GM23248 (cell line): ENCODE results near the gene C3orf70. TPM values are rescaled to one million over a fixed set of nuclear protein-coding genes. Genes with fewer than 3 reads are reported as not detected.

Experiments
- DNase-seq: peaks from one replicate; pipeline ENCODE4 v3.0.0-alpha.2; 2015
- H2AFZ ChIP-seq: fragments of 200-600 bp; sonication (generic); 2 replicates; pipeline ENCODE4 v1.6.1; 2016; ENCODE audit warnings: antibody characterized with exemption
- H3F3A ChIP-seq: fragments of 200-600 bp; sonication (generic); 2 replicates; pipeline ENCODE4 v1.6.1; 2016; ENCODE audit warnings: mild to moderate bottlenecking, antibody characterized with exemption, mixed run types; ENCODE audit not compliant: insufficient read depth
- H3K27ac ChIP-seq: fragments of 200-600 bp; sonication (generic); 2 replicates; pipeline ENCODE4 v1.5.1; 2016; ENCODE audit warnings: mild to moderate bottlenecking
- H3K27me3 ChIP-seq: fragments of 200-600 bp; sonication (generic); replicated peaks from 2 replicates; pipeline ENCODE4 v1.6.1; 2016; ENCODE audit warnings: mild to moderate bottlenecking; ENCODE audit not compliant: insufficient read depth
- H3K36me3 ChIP-seq: fragments of 200-600 bp; sonication (generic); 2 replicates; pipeline ENCODE4 v1.6.1; 2016; ENCODE audit warnings: low read depth, mild to moderate bottlenecking
- H3K4me1 ChIP-seq: fragments of 200-600 bp; sonication (generic); 2 replicates; pipeline ENCODE4 v1.6.1; 2016; ENCODE audit warnings: mild to moderate bottlenecking; ENCODE audit not compliant: insufficient read depth
- H3K4me2 ChIP-seq: fragments of 200-600 bp; sonication (generic); one replicate; pipeline ENCODE4 v1.6.1; 2016; ENCODE audit warnings: mild to moderate bottlenecking; ENCODE audit not compliant: unreplicated experiment
- H3K4me3 ChIP-seq: fragments of 200-600 bp; sonication (generic); 2 replicates; pipeline ENCODE4 v1.5.1; 2016; ENCODE audit warnings: mild to moderate bottlenecking
- H3K79me2 ChIP-seq: fragments of 200-600 bp; sonication (generic); 2 replicates; pipeline ENCODE4 v1.6.1; 2016; ENCODE audit warnings: mild to moderate bottlenecking; ENCODE audit not compliant: insufficient read depth
- H3K9ac ChIP-seq: fragments of 200-600 bp; sonication (generic); 2 replicates; pipeline ENCODE4 v1.6.1; 2016; ENCODE audit warnings: mild to moderate bottlenecking
- H3K9me2 ChIP-seq: fragments of 200-600 bp; sonication (generic); 2 replicates; pipeline ENCODE4 v1.6.1; 2016; ENCODE audit warnings: mixed run types, mild to moderate bottlenecking, moderate library complexity; ENCODE audit not compliant: insufficient read depth
- H3K9me3 ChIP-seq: fragments of 200-600 bp; sonication (generic); one replicate; pipeline ENCODE4 v1.6.1; 2017; ENCODE audit warnings: low read depth
- H4K20me1 ChIP-seq: fragments of 200-600 bp; sonication (generic); 2 replicates; pipeline ENCODE4 v1.6.0; 2016; ENCODE audit not compliant: insufficient read depth
- EZH2 ChIP-seq: fragments of 200-600 bp; sonication (generic); IDR thresholded peaks from 2 replicates; pipeline ENCODE4 v1.6.1; 2018; ENCODE audit warnings: antibody characterized with exemption, mild to moderate bottlenecking; ENCODE audit not compliant: insufficient read depth, poor library complexity, severe bottlenecking
- EZH2phosphoT487 ChIP-seq: fragments of 200-600 bp; sonication (generic); IDR thresholded peaks from 2 replicates; pipeline ENCODE4 v1.6.1; 2018; ENCODE audit warnings: antibody characterized with exemption, moderate library complexity, mild to moderate bottlenecking, low read depth; ENCODE audit not compliant: insufficient read depth
- WGBS, 2 experiments: methylation state at CpG; one replicate each; pipeline ENCODE4 v1.1.6; 2015 to 2017; ENCODE audit warnings: low lambda C conversion rate in 2 of 2, low coverage in 1 of 2; ENCODE audit errors: missing lambda C conversion rate in 2 of 2; 5-methylcytosine and 5-hydroxymethylcytosine counted together
- in situ Hi-C: fragments of 300-500 bp; cut with MboI; formaldehyde crosslinking; loops from 2 replicates; pipeline ENCODE4 v1.15.0; 2020
- polyA plus RNA-seq: library from polyadenylated mRNA; unstranded; fragments of >200 nt; fragmentation: Nextera tagmentation; extraction: Ambion mirVana; gene quantifications from 2 replicates; pipeline ENCODE4 v1.2.1, GENCODE V29; 2016
- total RNA-seq: library from RNA; depleted of rRNA; stranded (reverse); fragments of >200 nt; shearing (Covaris generic); gene quantifications from 2 replicates; pipeline ENCODE4 v1.2.3, GENCODE V29; 2014

C3orf70 gene
- total and polyA plus RNA-seq, 2 experiments from 2014 or later, result not detected

- in situ Hi-C loops, result no loop called here
- Histone ChIP-seq H3K27me3 (peaks cover 15% of the 10 kb centered on the region; the same call in 1 of the 2 replicates), H3K9ac (no peak overlapping the region), H3F3A (no peaks in the 10 kb centered on the region), H3K36me3 (no peaks in the 10 kb centered on the region), H3K9me3 (no peaks in the 10 kb centered on the region), H3K9me2 (no peaks in the 10 kb centered on the region), H3K4me1 (no peaks in the 10 kb centered on the region), H4K20me1 (no peaks in the 10 kb centered on the region), H3K4me2 (no peak overlapping the region), H3K4me3 (no peak overlapping the region), H3K27ac (no peak overlapping the region), H3K79me2 (no peaks in the 10 kb centered on the region), H2AFZ (no peak overlapping the region)
- DNase-seq, result no peak
- WGBS, 2 experiments, result 45 to 52% methylated on average over 7 of the region's 7 CpGs
- TF ChIP-seq EZH2 (no peak), EZH2phosphoT487 (no peak)
Observed at GRCh38 chr3:185103359-185104127, 49.3 kb downstream of the C3orf70 start.

GRCh38 chr3:185094697-185095096 is 58.2 kb downstream of the C3orf70 start:
- peaks cover 22% of the 10 kb centered on the region for H3K27me3 ChIP-seq
- H3K27ac ChIP-seq, result no peak overlapping the region
- H3K9ac ChIP-seq, result no peak overlapping the region
- no peaks in the 10 kb centered on the region for H3K79me2 ChIP-seq
- peak; percentile 2 for DNase-seq
- in situ Hi-C loops, result no loop called here
- no peaks in the 10 kb centered on the region for H3F3A ChIP-seq
- no peak overlapping the region for H3K4me3 ChIP-seq
- H2AFZ ChIP-seq, result no peak overlapping the region
- 37 to 44% methylated on average over 4 of the region's 4 CpGs for WGBS, 2 experiments
- TF ChIP-seq EZH2phosphoT487 (no peak), EZH2 (no peak)
- peaks cover under 1% of the 10 kb centered on the region; the same call in 1 of the 2 replicates for H3K4me1 ChIP-seq
- no peaks in the 10 kb centered on the region for H3K36me3 ChIP-seq
- no peak overlapping the region for H3K4me2 ChIP-seq
- no peaks in the 10 kb centered on the region for H3K9me2 ChIP-seq
- H4K20me1 ChIP-seq, result no peaks in the 10 kb centered on the region
- H3K9me3 ChIP-seq, result no peaks in the 10 kb centered on the region

- in situ Hi-C loops, result no loop called here
- no peak overlapping the region for H2AFZ ChIP-seq
- no peak overlapping the region for H3K4me2 ChIP-seq
- no peak for DNase-seq
- H3K27me3 ChIP-seq, result peaks cover 15% of the 10 kb centered on the region; the same call in 1 of the 2 replicates
- H3K9ac ChIP-seq, result no peak overlapping the region
- TF ChIP-seq EZH2 (no peak), EZH2phosphoT487 (no peak)
- H3K36me3 ChIP-seq, result no peaks in the 10 kb centered on the region
- no peak overlapping the region for H3K4me3 ChIP-seq
- no peaks in the 10 kb centered on the region for H4K20me1 ChIP-seq
- no peak overlapping the region for H3K27ac ChIP-seq
- H3F3A ChIP-seq, result no peaks in the 10 kb centered on the region
- no peaks in the 10 kb centered on the region for H3K9me3 ChIP-seq
- H3K9me2 ChIP-seq, result no peaks in the 10 kb centered on the region
- H3K79me2 ChIP-seq, result no peaks in the 10 kb centered on the region
- peaks cover 7% of the 10 kb centered on the region for H3K4me1 ChIP-seq
Observed at GRCh38 chr3:185093116-185093515, 59.7 kb downstream of the C3orf70 start.

GRCh38 chr3:185090811-185091210 is 62.0 kb downstream of the C3orf70 start:
- in situ Hi-C loops, result no loop called here
- Histone ChIP-seq H3K4me2 (no peak overlapping the region), H3K9me3 (no peaks in the 10 kb centered on the region)

More at GRCh38 chr3:185090811-185091210, 62.0 kb downstream of the C3orf70 start:
- H3K4me3 ChIP-seq, result no peak overlapping the region
- no peak overlapping the region for H2AFZ ChIP-seq
- peaks cover 13% of the 10 kb centered on the region for H3K27me3 ChIP-seq
- no peak overlapping the region for H3K9ac ChIP-seq
- no peaks in the 10 kb centered on the region for H3K9me2 ChIP-seq
- H3K4me1 ChIP-seq, result peaks cover 7% of the 10 kb centered on the region
- H3K36me3 ChIP-seq, result no peaks in the 10 kb centered on the region
- no peak for DNase-seq
- H3K79me2 ChIP-seq, result no peaks in the 10 kb centered on the region
- TF ChIP-seq EZH2phosphoT487 (no peak), EZH2 (no peak)
- H3K27ac ChIP-seq, result no peak overlapping the region
- H3F3A ChIP-seq, result no peaks in the 10 kb centered on the region
- 63 to 64% methylated on average over 4 of the region's 4 CpGs for WGBS, 2 experiments
- no peaks in the 10 kb centered on the region for H4K20me1 ChIP-seq
